Glutamatergic neuron (in vitro differentiated cells): ENCODE data around the gene MPZL3. TPM values are rescaled to one million over a fixed set of nuclear protein-coding genes. Genes with fewer than 3 reads are reported as not detected.

ENCODE experiments used
- DNase-seq: peaks from one replicate; pipeline ENCODE4 v3.0.0; 2022
- H3K27ac Mint-ChIP-seq: one replicate; pipeline ENCODE4 v1.8.0; 2020; ENCODE audit warnings: mild to moderate bottlenecking, mixed read lengths, inconsistent platforms; ENCODE audit not compliant: unreplicated experiment
- H3K27me3 Mint-ChIP-seq: one replicate; pipeline ENCODE4 v1.8.0; 2020; ENCODE audit warnings: mild to moderate bottlenecking, moderate library complexity, mixed read lengths, inconsistent platforms; ENCODE audit not compliant: unreplicated experiment
- H3K36me3 Mint-ChIP-seq: one replicate; pipeline ENCODE4 v1.8.0; 2020; ENCODE audit warnings: mild to moderate bottlenecking, mixed read lengths, inconsistent platforms; ENCODE audit not compliant: unreplicated experiment
- H3K4me1 Mint-ChIP-seq: one replicate; pipeline ENCODE4 v1.8.0; 2020; ENCODE audit warnings: mild to moderate bottlenecking, low read depth, mixed read lengths, inconsistent platforms; ENCODE audit not compliant: unreplicated experiment
- H3K4me3 Mint-ChIP-seq: one replicate; pipeline ENCODE4 v1.8.0; 2020; ENCODE audit warnings: mild to moderate bottlenecking, mixed read lengths, inconsistent platforms; ENCODE audit not compliant: unreplicated experiment
- H3K9me3 Mint-ChIP-seq: one replicate; pipeline ENCODE4 v1.8.0; 2020; ENCODE audit warnings: mild to moderate bottlenecking, moderate library complexity, mixed read lengths, inconsistent platforms; ENCODE audit not compliant: unreplicated experiment
- total RNA-seq: library from RNA; stranded (reverse); fragmentation: NEBNext Ultra II Directional; extraction: Animal tissue kit (Norgen Biotek cat#: 25700); gene quantifications from one replicate; pipeline ENCODE4 v1.2.1, GENCODE V29; 2021; ENCODE audit not compliant: unreplicated experiment
- TF ChIP-seq, protein P1 (sequence below): fragments of 200-600 bp; sonication (generic); IDR thresholded peaks from one replicate; pipeline ENCODE4 v1.5.0; 2021; ENCODE audit not compliant: partially characterized antibody, unreplicated experiment

The MPZL3 gene
- total RNA-seq, 1 donor from 2014 or later = 0.54 TPM

DNA sequence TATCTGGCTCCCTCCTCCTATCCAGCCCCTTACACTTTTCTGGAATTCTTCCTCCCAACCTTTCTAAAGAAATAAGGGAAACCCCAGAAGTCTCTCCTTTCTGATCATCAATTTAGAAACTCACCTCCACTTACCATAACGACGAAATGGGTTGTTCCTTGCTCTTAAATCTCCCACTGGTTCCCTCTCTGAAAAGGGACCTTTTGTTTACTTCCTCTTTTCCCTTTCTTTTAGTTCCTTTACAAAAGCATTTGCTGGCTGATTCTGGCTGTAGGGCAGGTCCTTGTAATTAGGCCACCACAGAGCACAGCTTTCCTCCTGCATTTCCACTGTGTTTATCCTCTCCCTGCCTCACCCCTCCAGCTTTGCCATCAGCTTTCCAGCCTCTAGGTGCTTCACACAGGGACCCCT lies 39.4 kb downstream of the MPZL3 start:
- no peak for DNase-seq
- H3K4me3 Mint-ChIP-seq = no peak overlapping the region
- H3K27me3 Mint-ChIP-seq = peaks cover under 1% of the 10 kb centered on the region
- no peaks in the 10 kb centered on the region for H3K36me3 Mint-ChIP-seq
- peaks cover 8% of the 10 kb centered on the region for H3K4me1 Mint-ChIP-seq
- TF ChIP-seq, protein P1, sequence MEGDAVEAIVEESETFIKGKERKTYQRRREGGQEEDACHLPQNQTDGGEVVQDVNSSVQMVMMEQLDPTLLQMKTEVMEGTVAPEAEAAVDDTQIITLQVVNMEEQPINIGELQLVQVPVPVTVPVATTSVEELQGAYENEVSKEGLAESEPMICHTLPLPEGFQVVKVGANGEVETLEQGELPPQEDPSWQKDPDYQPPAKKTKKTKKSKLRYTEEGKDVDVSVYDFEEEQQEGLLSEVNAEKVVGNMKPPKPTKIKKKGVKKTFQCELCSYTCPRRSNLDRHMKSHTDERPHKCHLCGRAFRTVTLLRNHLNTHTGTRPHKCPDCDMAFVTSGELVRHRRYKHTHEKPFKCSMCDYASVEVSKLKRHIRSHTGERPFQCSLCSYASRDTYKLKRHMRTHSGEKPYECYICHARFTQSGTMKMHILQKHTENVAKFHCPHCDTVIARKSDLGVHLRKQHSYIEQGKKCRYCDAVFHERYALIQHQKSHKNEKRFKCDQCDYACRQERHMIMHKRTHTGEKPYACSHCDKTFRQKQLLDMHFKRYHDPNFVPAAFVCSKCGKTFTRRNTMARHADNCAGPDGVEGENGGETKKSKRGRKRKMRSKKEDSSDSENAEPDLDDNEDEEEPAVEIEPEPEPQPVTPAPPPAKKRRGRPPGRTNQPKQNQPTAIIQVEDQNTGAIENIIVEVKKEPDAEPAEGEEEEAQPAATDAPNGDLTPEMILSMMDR = no peak
- peaks cover 1% of the 10 kb centered on the region for H3K9me3 Mint-ChIP-seq
- no peak overlapping the region for H3K27ac Mint-ChIP-seq

DNA sequence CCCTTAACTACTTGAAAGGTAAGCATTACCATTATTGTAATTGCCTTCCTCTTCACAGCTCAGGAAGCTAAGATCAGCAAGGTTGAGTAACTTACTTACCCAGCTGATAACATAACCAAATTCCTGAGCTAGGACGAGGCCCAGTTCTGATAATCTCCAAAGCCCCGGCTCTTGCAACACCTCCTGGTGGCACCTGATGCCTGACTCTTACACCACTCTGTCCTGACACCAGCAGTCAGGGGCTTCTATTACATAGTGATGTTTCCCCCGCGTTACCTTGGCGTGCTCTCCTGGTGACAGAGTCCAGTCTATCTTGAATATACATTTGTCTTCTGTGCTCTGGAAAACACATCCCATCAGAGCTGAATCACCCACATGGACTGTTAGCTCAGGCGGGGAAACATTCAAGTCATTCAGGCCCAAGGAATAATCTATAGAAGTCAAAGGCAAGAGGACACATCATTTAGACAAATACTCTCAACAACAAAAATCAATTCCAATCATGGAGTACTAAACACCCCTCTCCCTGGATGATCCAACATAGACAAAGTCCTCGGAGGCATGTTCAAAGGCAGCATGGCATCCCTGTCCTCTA lies 39.9 kb downstream of the MPZL3 start:
- H3K27ac Mint-ChIP-seq = no peak overlapping the region
- H3K9me3 Mint-ChIP-seq = peaks cover 1% of the 10 kb centered on the region
- no peak overlapping the region for H3K4me3 Mint-ChIP-seq
- no peaks in the 10 kb centered on the region for H3K27me3 Mint-ChIP-seq
- TF ChIP-seq, protein P1 = no peak
- DNase-seq = no peak
- peaks cover 8% of the 10 kb centered on the region for H3K4me1 Mint-ChIP-seq
- H3K36me3 Mint-ChIP-seq = no peaks in the 10 kb centered on the region

DNA sequence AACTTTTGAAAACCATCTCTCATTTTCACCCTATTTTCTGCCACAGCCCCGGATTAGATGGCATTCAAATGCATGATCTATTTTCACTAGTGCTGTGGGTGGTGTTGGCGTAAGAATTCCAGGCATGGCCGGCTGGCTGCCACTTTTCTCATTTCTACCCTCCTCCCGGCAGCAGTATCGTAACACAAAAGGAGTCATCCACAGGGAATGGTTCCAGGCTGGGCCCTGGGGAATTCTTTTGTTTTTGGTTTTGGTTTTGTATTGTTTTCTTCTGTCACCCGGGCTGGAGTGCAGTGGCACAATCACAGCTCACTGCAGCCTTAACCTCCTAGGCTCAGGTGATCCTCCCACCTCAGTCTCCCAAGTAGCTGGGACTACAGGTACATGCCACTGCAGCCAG lies 41.2 kb downstream of the MPZL3 start:
- no peaks in the 10 kb centered on the region for H3K4me1 Mint-ChIP-seq
- no peak for DNase-seq
- no peaks in the 10 kb centered on the region for H3K36me3 Mint-ChIP-seq
- H3K4me3 Mint-ChIP-seq = no peak overlapping the region
- H3K27ac Mint-ChIP-seq = no peak overlapping the region
- no peaks in the 10 kb centered on the region for H3K27me3 Mint-ChIP-seq
- H3K9me3 Mint-ChIP-seq = peaks cover 1% of the 10 kb centered on the region
- TF ChIP-seq, protein P1 = no peak

DNA sequence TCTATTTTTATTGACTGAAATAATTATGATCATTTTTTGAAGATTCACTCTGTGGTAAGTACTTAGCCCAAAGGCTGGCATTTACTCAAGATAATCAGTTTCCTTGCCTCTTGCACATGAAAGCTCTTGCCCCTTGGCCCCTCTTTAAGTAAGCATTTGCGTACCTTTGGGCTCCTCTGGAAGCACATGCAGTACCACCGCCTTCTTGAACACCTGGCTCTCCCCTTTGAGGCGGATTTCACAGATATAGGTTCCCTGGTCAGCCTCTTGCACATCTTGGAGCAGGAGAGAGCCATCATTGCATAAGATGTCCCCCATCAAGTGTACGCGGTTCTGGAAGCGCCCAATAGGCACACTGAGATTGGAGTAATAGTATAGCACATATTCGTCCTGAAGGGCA lies 41.8 kb downstream of the MPZL3 start:
- DNase-seq = no peak
- no peaks in the 10 kb centered on the region for H3K4me1 Mint-ChIP-seq
- no peak overlapping the region for H3K27ac Mint-ChIP-seq
- peaks cover 1% of the 10 kb centered on the region for H3K9me3 Mint-ChIP-seq
- no peaks in the 10 kb centered on the region for H3K36me3 Mint-ChIP-seq
- H3K27me3 Mint-ChIP-seq = no peaks in the 10 kb centered on the region
- TF ChIP-seq, protein P1 = no peak
- no peak overlapping the region for H3K4me3 Mint-ChIP-seq

DNA sequence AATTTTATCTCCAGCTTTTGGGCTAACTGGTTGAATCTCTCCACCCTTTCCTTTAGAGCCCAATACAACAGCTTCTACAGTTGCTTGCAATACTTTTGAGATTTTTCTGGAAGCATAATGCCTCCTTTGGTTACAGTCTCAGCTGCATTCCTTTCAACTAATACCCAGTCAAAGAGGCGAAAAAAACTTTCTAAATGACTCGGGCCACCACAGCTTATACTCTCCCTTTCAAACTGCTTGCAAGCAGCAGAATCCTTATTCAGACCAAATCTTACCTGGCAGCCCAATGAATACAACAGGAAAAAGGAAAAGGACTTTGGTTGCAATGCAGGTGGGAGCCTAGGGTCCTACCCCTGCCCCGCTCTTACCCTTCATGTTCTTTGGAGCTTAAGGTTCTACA lies 43.1 kb downstream of the MPZL3 start:
- Mint-ChIP-seq H3K36me3 (no peaks in the 10 kb centered on the region), H3K27me3 (no peaks in the 10 kb centered on the region), H3K4me3 (no peak overlapping the region), H3K4me1 (no peaks in the 10 kb centered on the region), H3K9me3 (no peaks in the 10 kb centered on the region), H3K27ac (no peak overlapping the region)
- TF ChIP-seq, protein P1 = no peak
- no peak for DNase-seq
